Activated T-cell treated with anti-CD3 and anti-CD28 coated beads, Interleukin-2, amount 50 U/mL, for 1 hour (primary cell): ENCODE measurements around the gene RAC3.

Experiments used
- DNase-seq: peaks from one replicate; pipeline ENCODE4 v3.0.0-alpha.2; 2020

The RAC3 gene

GRCh38 chr17:82013341-82013740 is 18.1 kb upstream of the RAC3 start:
- DNase-seq = no peak

- no peak for DNase-seq
Measured at GRCh38 chr17:82013772-82014321, 17.6 kb upstream of the RAC3 start.

GRCh38 chr17:82014432-82014831 is 17.0 kb upstream of the RAC3 start:
- DNase-seq = no peak

GRCh38 chr17:82014971-82015310 is 16.5 kb upstream of the RAC3 start:
- DNase-seq = no peak

- DNase-seq = no peak
Measured at GRCh38 chr17:82015311-82015971, 16.0 kb upstream of the RAC3 start.

- no peak for DNase-seq
Measured at GRCh38 chr17:82016061-82016874, 15.2 kb upstream of the RAC3 start.

GRCh38 chr17:82016875-82017459 is 14.5 kb upstream of the RAC3 start:
- DNase-seq = no peak

GRCh38 chr17:82017612-82018151 is 13.8 kb upstream of the RAC3 start:
- no peak for DNase-seq

GRCh38 chr17:82018152-82018988 is 13.1 kb upstream of the RAC3 start:
- DNase-seq = no peak

GRCh38 chr17:82018989-82019689 is 12.3 kb upstream of the RAC3 start:
- no peak for DNase-seq

- peak; percentile 70 for DNase-seq
Measured at GRCh38 chr17:82019690-82020571, 11.5 kb upstream of the RAC3 start.

- DNase-seq = no peak
Measured at GRCh38 chr17:82020572-82021106, 10.8 kb upstream of the RAC3 start.

GRCh38 chr17:82021107-82021899 is 10.2 kb upstream of the RAC3 start:
- DNase-seq = peak; percentile 65

GRCh38 chr17:82021900-82022309 is 9.6 kb upstream of the RAC3 start:
- no peak for DNase-seq

GRCh38 chr17:82022310-82022980 is 9.0 kb upstream of the RAC3 start, which contains the start of gene CENPX:
CENPX (minus strand) TSS chr17:82022878; CDS start chr17:82022861, 17 bp downstream.
- DNase-seq = no peak

GRCh38 chr17:82022981-82023446 is 8.5 kb upstream of the RAC3 start, which contains the start of gene LRRC45:
LRRC45 (plus strand) TSS chr17:82023305; CDS start chr17:82023644, 339 bp downstream.
- DNase-seq = peak; percentile 98

GRCh38 chr17:82023447-82024241 is 7.8 kb upstream of the RAC3 start:
- no peak for DNase-seq

GRCh38 chr17:82024859-82025258 is 6.6 kb upstream of the RAC3 start:
- DNase-seq = no peak
